Smooth muscle cell (in vitro differentiated cells): ENCODE measurements around the gene CUEDC2. TPM values are rescaled to one million over a fixed set of nuclear protein-coding genes. Genes with fewer than 3 reads are reported as not detected.
A peak's percentile ranks its signal among the peaks of the same experiment; 100 is the strongest.

Experiments
- DNase-seq: peaks from one replicate; lab custom pipeline; 2025; ENCODE audit not compliant: unreplicated experiment; lab: John Stamatoyannopoulos, UW
- H2AFZ ChIP-seq: fragments of 200-600 bp; sonication (generic); 2 replicates; pipeline ENCODE4 v1.6.0; 2016; ENCODE audit warnings: antibody characterized with exemption, low read depth, mild to moderate bottlenecking
- H3F3A ChIP-seq: fragments of 200-600 bp; sonication (generic); 2 replicates; pipeline ENCODE4 v1.6.0; 2017; ENCODE audit warnings: antibody characterized with exemption, low read depth
- H3K27ac ChIP-seq: fragments of 200-600 bp; sonication (generic); 2 replicates; pipeline ENCODE4 v1.5.1; 2016; ENCODE audit warnings: low read depth, mild to moderate bottlenecking
- H3K27me3 ChIP-seq: fragments of 200-600 bp; sonication (generic); 2 replicates; pipeline ENCODE4 v1.6.1; 2016; ENCODE audit warnings: low read depth, mild to moderate bottlenecking
- H3K36me3 ChIP-seq: fragments of 200-600 bp; sonication (generic); 2 replicates; pipeline ENCODE4 v1.5.1; 2016; ENCODE audit warnings: low read depth
- H3K4me1 ChIP-seq: fragments of 200-600 bp; sonication (generic); 2 replicates; pipeline ENCODE4 v1.5.1; 2016; ENCODE audit warnings: low read depth
- H3K4me2 ChIP-seq: fragments of 200-600 bp; sonication (generic); 2 replicates; pipeline ENCODE4 v1.6.0; 2016; ENCODE audit warnings: mild to moderate bottlenecking
- H3K4me3 ChIP-seq: fragments of 200-600 bp; sonication (generic); 2 replicates; pipeline ENCODE4 v1.5.1; 2016; ENCODE audit warnings: mild to moderate bottlenecking
- H3K79me2 ChIP-seq: fragments of 200-600 bp; sonication (generic); 2 replicates; pipeline ENCODE4 v1.6.0; 2016; ENCODE audit warnings: low read depth, mild to moderate bottlenecking
- H3K9ac ChIP-seq: fragments of 200-600 bp; sonication (generic); 2 replicates; pipeline ENCODE4 v1.6.0; 2016; ENCODE audit warnings: low read depth
- H3K9me3 ChIP-seq: fragments of 200-600 bp; sonication (generic); replicated peaks from 2 replicates; pipeline ENCODE4 v1.5.1; 2016; ENCODE audit warnings: low read depth
- H4K20me1 ChIP-seq: fragments of 200-600 bp; sonication (generic); 2 replicates; pipeline ENCODE4 v1.6.0; 2016; ENCODE audit warnings: low read depth
- CTCF ChIP-seq: fragments of 200-600 bp; sonication (generic); IDR thresholded peaks from 2 replicates; pipeline ENCODE4 v1.5.1; 2017; ENCODE audit warnings: borderline replicate concordance, mild to moderate bottlenecking, antibody characterized with exemption; ENCODE audit not compliant: insufficient read depth, poor library complexity, severe bottlenecking
- WGBS: methylation state at CpG from one replicate; pipeline ENCODE4 v1.1.7; 2016; ENCODE audit warnings: low lambda C conversion rate; 5-methylcytosine and 5-hydroxymethylcytosine counted together
- polyA plus RNA-seq: library from polyadenylated mRNA; unstranded; fragments of >200 nt; fragmentation: Nextera tagmentation; extraction: Ambion mirVana; gene quantifications from 2 replicates; pipeline ENCODE4 v1.2.1, GENCODE V29; 2016
- total RNA-seq: library from RNA; depleted of rRNA; stranded (reverse); fragments of >200 nt; gene quantifications from 2 replicates; pipeline ENCODE4 v1.2.3, GENCODE V29; 2014

The CUEDC2 gene
- total and polyA plus RNA-seq, 2 experiments from 2014 or later = 24.7 to 112 TPM

DNA sequence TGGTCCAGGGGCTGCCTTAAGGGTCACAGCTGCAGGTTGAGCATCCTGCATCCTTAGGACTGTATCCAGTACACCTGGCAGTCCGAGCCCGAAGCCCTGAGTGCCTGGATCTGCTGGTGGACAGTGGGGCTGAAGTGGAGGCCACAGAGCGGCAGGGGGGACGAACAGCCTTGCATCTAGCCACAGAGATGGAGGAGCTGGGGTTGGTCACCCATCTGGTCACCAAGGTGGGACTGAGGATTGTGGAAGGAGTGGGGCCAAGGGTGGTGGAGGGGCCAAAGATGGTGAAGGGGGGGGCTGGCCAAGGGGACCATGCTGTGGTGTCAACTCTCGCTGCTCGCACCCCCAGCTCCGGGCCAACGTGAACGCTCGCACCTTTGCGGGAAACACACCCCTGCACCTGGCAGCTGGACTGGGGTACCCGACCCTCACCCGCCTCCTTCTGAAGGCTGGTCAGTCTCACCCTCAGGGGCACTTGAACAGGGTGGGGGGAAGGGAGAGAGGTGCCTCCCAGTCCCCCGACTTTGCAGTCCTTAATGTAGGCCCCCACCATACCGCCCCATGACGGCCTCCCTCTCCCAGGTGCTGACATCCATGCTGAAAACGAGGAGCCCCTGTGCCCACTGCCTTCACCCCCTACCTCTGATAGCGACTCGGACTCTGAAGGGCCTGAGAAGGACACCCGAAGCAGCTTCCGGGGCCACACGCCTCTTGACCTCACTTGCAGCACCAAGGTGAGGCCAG is 31.6 kb downstream of the CUEDC2 start:
- no peak overlapping the region for H3K27ac ChIP-seq
- peaks cover 6% of the 10 kb centered on the region for H3K4me1 ChIP-seq
- H4K20me1 ChIP-seq = peaks cover 10% of the 10 kb centered on the region
- no peaks in the 10 kb centered on the region for H3F3A ChIP-seq
- H3K4me3 ChIP-seq = no peak overlapping the region
- peaks cover 13% of the 10 kb centered on the region for H3K79me2 ChIP-seq
- H2AFZ ChIP-seq = no peak overlapping the region
- 96% methylated on average over 18 of the region's 22 CpGs for WGBS
- no peaks in the 10 kb centered on the region for H3K9me3 ChIP-seq
- no peaks in the 10 kb centered on the region for H3K36me3 ChIP-seq
- no peak for DNase-seq
- no peak for TF ChIP-seq CTCF
- no peak overlapping the region for H3K9ac ChIP-seq
- H3K27me3 ChIP-seq = no peaks in the 10 kb centered on the region
- no peak overlapping the region for H3K4me2 ChIP-seq

DNA sequence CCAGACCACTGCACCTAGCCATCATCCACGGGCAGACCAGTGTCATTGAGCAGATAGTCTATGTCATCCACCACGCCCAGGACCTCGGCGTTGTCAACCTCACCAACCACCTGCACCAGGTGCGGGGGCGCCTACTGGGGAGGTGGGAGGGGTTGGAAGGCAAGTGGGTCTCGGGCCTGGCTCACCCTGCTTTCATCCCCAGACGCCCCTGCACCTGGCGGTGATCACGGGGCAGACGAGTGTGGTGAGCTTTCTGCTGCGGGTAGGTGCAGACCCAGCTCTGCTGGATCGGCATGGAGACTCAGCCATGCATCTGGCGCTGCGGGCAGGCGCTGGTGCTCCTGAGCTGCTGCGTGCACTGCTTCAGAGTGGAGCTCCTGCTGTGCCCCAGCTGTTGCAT is 32.3 kb downstream of the CUEDC2 start:
- Histone ChIP-seq H3K27ac (no peak overlapping the region), H3K4me3 (no peak overlapping the region)
- WGBS = 94% methylated on average over 17 of the region's 17 CpGs

GRCh38 chr10:102399217-102400021 is 33.0 kb downstream of the CUEDC2 start:
- peak; percentile 77 for DNase-seq
- Histone ChIP-seq H3K27me3 (no peaks in the 10 kb centered on the region), H2AFZ (no peak overlapping the region), H3F3A (no peaks in the 10 kb centered on the region), H3K4me3 (peak overlapping the region; percentile 57), H3K9ac (peak overlapping the region; percentile 53), H3K36me3 (no peaks in the 10 kb centered on the region), H3K27ac (peak overlapping the region; percentile 52), H4K20me1 (peaks cover 10% of the 10 kb centered on the region), H3K79me2 (peaks cover 14% of the 10 kb centered on the region), H3K9me3 (no peaks in the 10 kb centered on the region), H3K4me1 (peaks cover 6% of the 10 kb centered on the region), H3K4me2 (peak overlapping the region; percentile 91)
- peak; percentile 94 for TF ChIP-seq CTCF
- 6% methylated on average over 71 of the region's 72 CpGs for WGBS

More for the DNA sequence above, 32.3 kb downstream of the CUEDC2 start:
- peak overlapping the region; percentile 91 for H3K4me2 ChIP-seq
- H3K4me1 ChIP-seq = peaks cover 6% of the 10 kb centered on the region
- H3K9me3 ChIP-seq = no peaks in the 10 kb centered on the region
- no peaks in the 10 kb centered on the region for H3K27me3 ChIP-seq
- H3K36me3 ChIP-seq = no peaks in the 10 kb centered on the region
- H4K20me1 ChIP-seq = peaks cover 10% of the 10 kb centered on the region
- H3K79me2 ChIP-seq = peaks cover 14% of the 10 kb centered on the region
- no peak for DNase-seq
- TF ChIP-seq CTCF = no peak
- H2AFZ ChIP-seq = no peak overlapping the region
- H3K9ac ChIP-seq = no peak overlapping the region
- H3F3A ChIP-seq = no peaks in the 10 kb centered on the region
